K562 (cell line): Measurements from ENCODE around the gene DGCR6L. TPM values are rescaled to one million over a fixed set of nuclear protein-coding genes. Genes with fewer than 3 reads are reported as not detected.

Source experiments
- ATAC-seq: fragments of 200-7000 bp; cut with Tn5 transposase; 3 replicates; pipeline ENCODE4 v1.9.1; 2020; ENCODE audit warnings: moderate library complexity
- BruUV-seq: library from RNA; stranded (reverse); fragments of 400-500 nt; replicated peaks from 2 replicates; lab custom pipeline; 2021; lab: Mats Ljungman, UMichigan
- CTCF ChIA-PET: fragments of 300-600 bp; formaldehyde crosslinking; extraction: SDS; loops from one replicate; lab custom pipeline; 2021; ENCODE audit warnings: low intra/inter-chr PET ratio; lab: Yijun Ruan, JAX
- POLR2A ChIA-PET: fragments of 300-600, 350-650 bp; sonication (Branson Sonifier 250); formaldehyde crosslinking; extraction: SDS; loops from one replicate; lab custom pipeline; 2021; ENCODE audit warnings: antibody characterized with exemption, inconsistent platforms; lab: Yijun Ruan, JAX
- DNase-seq, 4 experiments: peaks; one replicate each; pipeline versions ENCODE4 v3.0.0 to v3.0.0-alpha.2; 2011 to 2018; ENCODE audit warnings: low spot score in 3 of 4, mixed read lengths in 3 of 4; ENCODE audit errors: extremely low read depth in 1 of 4
- FAIRE-seq: peaks from 2 replicates; lab custom pipeline; 2011; peaks lifted over from hg19 to GRCh38; lab: Jason Lieb, UNC
- H2AFZ ChIP-seq: 2 replicates; pipeline ENCODE4 v1.6.0; 2011; ENCODE audit warnings: low read depth, low read length, control low read depth, inconsistent platforms
- H3K27ac ChIP-seq: fragments of 200-600 bp; 3 replicates; pipeline ENCODE4 v1.8.0; 2011; ENCODE audit warnings: low read depth, mild to moderate bottlenecking, control low read depth, inconsistent platforms, low read length, moderate library complexity, mixed read lengths; ENCODE audit errors: extremely low read depth
- H3K27me3 ChIP-seq, 2 experiments: fragments of 300-600 bp in 1 of 2; 2 replicates in 1 of 2; 3 replicates in 1 of 2; pipeline versions ENCODE4 v1.6.0 to v1.8.0; 2011; ENCODE audit warnings: inconsistent platforms in 2 of 2, low read length in 2 of 2, mild to moderate bottlenecking in 1 of 2, mixed read lengths in 1 of 2, moderate library complexity in 1 of 2; ENCODE audit not compliant: control insufficient read depth in 2 of 2, insufficient read depth in 2 of 2
- H3K36me3 ChIP-seq: fragments of 300-600 bp; 3 replicates; pipeline ENCODE4 v1.8.0; 2011; ENCODE audit warnings: mild to moderate bottlenecking, low read length, inconsistent platforms; ENCODE audit not compliant: control insufficient read depth, insufficient read depth
- H3K4me1 ChIP-seq, 2 experiments: fragments of 200-600 bp in 1 of 2; replicated peaks in 1 of 2; 2 replicates in 1 of 2; 3 replicates in 1 of 2; pipeline versions ENCODE4 v1.5.1 to v1.8.0; 2011; ENCODE audit warnings: inconsistent platforms in 2 of 2, low read length in 2 of 2, mild to moderate bottlenecking in 1 of 2, mixed read lengths in 1 of 2, moderate library complexity in 1 of 2; ENCODE audit not compliant: control insufficient read depth in 2 of 2, insufficient read depth in 2 of 2
- H3K4me2 ChIP-seq: 2 replicates; pipeline ENCODE4 v1.6.1; 2011; ENCODE audit warnings: low read length, control low read depth, inconsistent platforms, mixed read lengths; ENCODE audit not compliant: insufficient read depth
- H3K4me3 ChIP-seq: fragments of 200-600 bp; sonication (generic), shearing (Covaris generic); 2 replicates; pipeline ENCODE4 v1.5.1; 2016; ENCODE audit warnings: control low read depth, inconsistent platforms
- H3K79me2 ChIP-seq: fragments of 200-600 bp; 3 replicates; pipeline ENCODE4 v1.8.0; 2011; ENCODE audit warnings: low read length, inconsistent platforms; ENCODE audit not compliant: control insufficient read depth, insufficient read depth
- H3K9ac ChIP-seq, 2 experiments: 2 replicates each; pipeline versions ENCODE4 v1.6.0 to v1.6.1; 2011; ENCODE audit warnings: low read depth in 2 of 2, low read length in 2 of 2, control low read depth in 1 of 2, inconsistent platforms in 1 of 2, mild to moderate bottlenecking in 1 of 2, mixed read lengths in 1 of 2; ENCODE audit not compliant: insufficient read depth in 1 of 2
- H3K9me1 ChIP-seq: one replicate; pipeline ENCODE4 v1.6.0; 2011; ENCODE audit warnings: inconsistent platforms, mild to moderate bottlenecking, low read length, moderate library complexity; ENCODE audit not compliant: control insufficient read depth, insufficient read depth
- H3K9me3 ChIP-seq: replicated peaks from 2 replicates; pipeline ENCODE4 v1.5.1; 2011; ENCODE audit warnings: low read depth, low read length, inconsistent platforms; ENCODE audit not compliant: control insufficient read depth, insufficient read depth
- H4K20me1 ChIP-seq: replicated peaks from 2 replicates; pipeline ENCODE4 v1.6.1; 2011; ENCODE audit warnings: low read length, inconsistent platforms, mixed read lengths; ENCODE audit not compliant: control insufficient read depth, insufficient read depth
- HMGN3 ChIP-seq: IDR thresholded peaks from 2 replicates; pipeline ENCODE4 v1.6.1; 2011; ENCODE audit warnings: borderline replicate concordance, low read depth, mild to moderate bottlenecking, mixed read lengths, low read length; ENCODE audit not compliant: insufficient read length; ENCODE audit errors: extremely low read depth
- THAP12 ChIP-seq: fragments of 250-450 bp; sonication (Bioruptor Pico); IDR thresholded peaks from 2 replicates; pipeline ENCODE4 v1.9.0; 2021; ENCODE audit warnings: mild to moderate bottlenecking, inconsistent platforms
- ZBTB1 ChIP-seq: sonication (generic); formaldehyde crosslinking; IDR thresholded peaks from 2 replicates; pipeline ENCODE4 v1.8.1; 2023; ENCODE audit warnings: missing genetic modification reagents, low read depth, mild to moderate bottlenecking, borderline replicate concordance
- ZC3H4 ChIP-seq: sonication (generic); formaldehyde crosslinking; IDR thresholded peaks from 2 replicates; pipeline ENCODE4 v1.9.0; 2021; ENCODE audit warnings: missing genetic modification reagents, borderline replicate concordance
- ZNF785 ChIP-seq: fragments of 250-450 bp; sonication (Bioruptor Pico); IDR thresholded peaks from 2 replicates; pipeline ENCODE4 v1.4.0; 2020; ENCODE audit warnings: mild to moderate bottlenecking
- WGBS: fragments of 100-300 bp; shearing (Covaris generic); methylation state at CpG from one replicate; pipeline ENCODE4 v1.1.6; 2016; ENCODE audit warnings: low coverage, mixed read lengths; ENCODE audit not compliant: insufficient coverage; ENCODE audit errors: missing lambda C conversion rate; 5-methylcytosine and 5-hydroxymethylcytosine counted together
- in situ Hi-C: fragments of 300-500 bp; cut with MboI; formaldehyde crosslinking; loops from 4 replicates; pipeline ENCODE4 v1.15.0; 2018; ENCODE audit warnings: inconsistent platforms, mixed read lengths
- intact Hi-C: fragments of 100-400 bp; cut with micrococcal nuclease; formaldehyde crosslinking; loops from 2 replicates; pipeline ENCODE4 v1.14.2; 2022
- polyA plus RNA-seq, 8 experiments: library from polyadenylated mRNA; depleted of rRNA in 4 of 8; stranded (reverse) in 5 of 8; unstranded in 3 of 8; fragments of >200 nt; fragmentation: Nextera tagmentation in 2 of 8; fragmentation: Illumina TruSeq in 1 of 8; extraction: Ambion mirVana in 2 of 8; extraction: Trizol in 1 of 8; gene quantifications; 2 replicates each; pipeline versions ENCODE4 v1.2.1 to v1.2.3, GENCODE V29; 2011 to 2014; ENCODE audit warnings: inconsistent platforms in 1 of 8, missing spikeins in 1 of 8
- total RNA-seq, 7 experiments: library from RNA; depleted of rRNA in 6 of 7; stranded (reverse); fragments of >200 nt in 6 of 7; fragmentation: Illumina TruSeq in 2 of 7; extraction: Trizol in 2 of 7; gene quantifications; 2 replicates each; pipeline versions ENCODE4 v1.2.1 to v1.2.3, GENCODE V29; 2011 to 2021; ENCODE audit warnings: low replicate concordance in 1 of 7

The DGCR6L gene
- total and polyA plus RNA-seq, 9 of the 15 experiments (the other 6 are each of a cell fraction or from before 2014, with no cell fraction given) = 3.6 to 151 (median 51.0) TPM

GRCh38 chr22:20290045-20290392, 29.8 kb downstream of the DGCR6L start:
- intact Hi-C loops = loop anchor here (10.0 kb wide), 1 partner anchor 315 kb away; no protein-coding TSS in a partner anchor
- H3K9ac ChIP-seq = peak overlapping the region in 1 of 2 experiments; percentile 8; a peak in 1 of 4 replicates
- DNase-seq = no peak
- no peak overlapping the region for H3K4me3 ChIP-seq
- no peak overlapping the region for H3K27ac ChIP-seq
- H3K79me2 ChIP-seq = no peaks in the 10 kb centered on the region
- TF ChIP-seq ZBTB1 (CRISPR knock-in tag) (no peak), THAP12 (CRISPR knock-in tag) (no peak), ZC3H4 (CRISPR knock-in tag) (no peak), HMGN3 (peak; percentile 26), ZNF785 (no peak)
- H3K27me3 ChIP-seq = peaks cover 46 to 76% of the 10 kb centered on the region in 2 experiments
- POLR2A ChIA-PET = interaction anchor here (1.0 kb wide), 1 partner anchor 9 kb away, joined by 3 read pairs; no protein-coding TSS in a partner anchor
- BruUV-seq = no TSS peak
- H3K36me3 ChIP-seq = no peaks in the 10 kb centered on the region
- no peaks in the 10 kb centered on the region for H3K9me1 ChIP-seq
- ATAC-seq = no peak
- 4% methylated on average over 10 of the region's 10 CpGs for WGBS
- H3K4me2 ChIP-seq = no peak overlapping the region
- no peaks in the 10 kb centered on the region for H3K9me3 ChIP-seq
- CTCF ChIA-PET = interaction anchor here (0.9 kb wide), 1 partner anchor 167 kb away, joined by 3 read pairs; no protein-coding TSS in a partner anchor
- in situ Hi-C loops = loop anchor here (5.0 kb wide), 1 partner anchor 133 kb away; no protein-coding TSS in a partner anchor
- FAIRE-seq = no peak
- H3K4me1 ChIP-seq = peaks cover 0 to 31% of the 10 kb centered on the region in 2 experiments; a peak in 2 of 5 replicates
- no peak overlapping the region for H2AFZ ChIP-seq
- H4K20me1 ChIP-seq = peaks cover 38% of the 10 kb centered on the region
